K562 (cell line): ENCODE data around the gene RBMS1. TPM values are rescaled to one million over a fixed set of nuclear protein-coding genes. Genes with fewer than 3 reads are reported as not detected.

Experiments used
- ATAC-seq: fragments of 200-7000 bp; cut with Tn5 transposase; 3 replicates; pipeline ENCODE4 v1.9.1; 2020; ENCODE audit warnings: moderate library complexity
- Bru-seq: library from RNA; stranded (reverse); fragments of 400-500 nt; gene quantifications from one replicate; lab custom pipeline; 2021; lab: Mats Ljungman, UMichigan
- BruChase-seq, 2 experiments: library from RNA; stranded (reverse); fragments of 400-500 nt; gene quantifications; one replicate each; lab custom pipeline; 2021; lab: Mats Ljungman, UMichigan
- BruUV-seq: library from RNA; stranded (reverse); fragments of 400-500 nt; replicated peaks from 2 replicates; lab custom pipeline; 2021; lab: Mats Ljungman, UMichigan
- CTCF ChIA-PET: fragments of 300-600 bp; formaldehyde crosslinking; extraction: SDS; loops from one replicate; lab custom pipeline; 2021; ENCODE audit warnings: low intra/inter-chr PET ratio; lab: Yijun Ruan, JAX
- POLR2A ChIA-PET: fragments of 300-600, 350-650 bp; sonication (Branson Sonifier 250); formaldehyde crosslinking; extraction: SDS; loops from one replicate; lab custom pipeline; 2021; ENCODE audit warnings: antibody characterized with exemption, inconsistent platforms; lab: Yijun Ruan, JAX
- DNase-seq, 4 experiments: peaks; one replicate each; pipeline versions ENCODE4 v3.0.0 to v3.0.0-alpha.2; 2011 to 2018; ENCODE audit warnings: low spot score in 3 of 4, mixed read lengths in 3 of 4; ENCODE audit errors: extremely low read depth in 1 of 4
- FAIRE-seq: peaks from 2 replicates; lab custom pipeline; 2011; peaks lifted over from hg19 to GRCh38; lab: Jason Lieb, UNC
- H2AFZ ChIP-seq: 2 replicates; pipeline ENCODE4 v1.6.0; 2011; ENCODE audit warnings: low read depth, low read length, control low read depth, inconsistent platforms
- H3K27ac ChIP-seq: fragments of 200-600 bp; 3 replicates; pipeline ENCODE4 v1.8.0; 2011; ENCODE audit warnings: low read depth, mild to moderate bottlenecking, control low read depth, inconsistent platforms, low read length, moderate library complexity, mixed read lengths; ENCODE audit errors: extremely low read depth
- H3K27me3 ChIP-seq, 2 experiments: fragments of 300-600 bp in 1 of 2; 2 replicates in 1 of 2; 3 replicates in 1 of 2; pipeline versions ENCODE4 v1.6.0 to v1.8.0; 2011; ENCODE audit warnings: inconsistent platforms in 2 of 2, low read length in 2 of 2, mild to moderate bottlenecking in 1 of 2, mixed read lengths in 1 of 2, moderate library complexity in 1 of 2; ENCODE audit not compliant: control insufficient read depth in 2 of 2, insufficient read depth in 2 of 2
- H3K36me3 ChIP-seq: fragments of 300-600 bp; 3 replicates; pipeline ENCODE4 v1.8.0; 2011; ENCODE audit warnings: mild to moderate bottlenecking, low read length, inconsistent platforms; ENCODE audit not compliant: control insufficient read depth, insufficient read depth
- H3K4me1 ChIP-seq, 2 experiments: fragments of 200-600 bp in 1 of 2; replicated peaks in 1 of 2; 2 replicates in 1 of 2; 3 replicates in 1 of 2; pipeline versions ENCODE4 v1.5.1 to v1.8.0; 2011; ENCODE audit warnings: inconsistent platforms in 2 of 2, low read length in 2 of 2, mild to moderate bottlenecking in 1 of 2, mixed read lengths in 1 of 2, moderate library complexity in 1 of 2; ENCODE audit not compliant: control insufficient read depth in 2 of 2, insufficient read depth in 2 of 2
- H3K4me2 ChIP-seq: 2 replicates; pipeline ENCODE4 v1.6.1; 2011; ENCODE audit warnings: low read length, control low read depth, inconsistent platforms, mixed read lengths; ENCODE audit not compliant: insufficient read depth
- H3K4me3 ChIP-seq: fragments of 200-600 bp; sonication (generic), shearing (Covaris generic); 2 replicates; pipeline ENCODE4 v1.5.1; 2016; ENCODE audit warnings: control low read depth, inconsistent platforms
- H3K79me2 ChIP-seq: fragments of 200-600 bp; 3 replicates; pipeline ENCODE4 v1.8.0; 2011; ENCODE audit warnings: low read length, inconsistent platforms; ENCODE audit not compliant: control insufficient read depth, insufficient read depth
- H3K9ac ChIP-seq, 2 experiments: 2 replicates each; pipeline versions ENCODE4 v1.6.0 to v1.6.1; 2011; ENCODE audit warnings: low read depth in 2 of 2, low read length in 2 of 2, control low read depth in 1 of 2, inconsistent platforms in 1 of 2, mild to moderate bottlenecking in 1 of 2, mixed read lengths in 1 of 2; ENCODE audit not compliant: insufficient read depth in 1 of 2
- H3K9me1 ChIP-seq: one replicate; pipeline ENCODE4 v1.6.0; 2011; ENCODE audit warnings: inconsistent platforms, mild to moderate bottlenecking, low read length, moderate library complexity; ENCODE audit not compliant: control insufficient read depth, insufficient read depth
- H3K9me3 ChIP-seq: replicated peaks from 2 replicates; pipeline ENCODE4 v1.5.1; 2011; ENCODE audit warnings: low read depth, low read length, inconsistent platforms; ENCODE audit not compliant: control insufficient read depth, insufficient read depth
- H4K20me1 ChIP-seq: replicated peaks from 2 replicates; pipeline ENCODE4 v1.6.1; 2011; ENCODE audit warnings: low read length, inconsistent platforms, mixed read lengths; ENCODE audit not compliant: control insufficient read depth, insufficient read depth
- MEF2A ChIP-seq: IDR thresholded peaks from 2 replicates; pipeline ENCODE4 v1.6.1; 2011; ENCODE audit warnings: low read depth, mild to moderate bottlenecking, low read length, moderate library complexity; ENCODE audit not compliant: control insufficient read depth
- PCBP2 ChIP-seq: fragments of 200-400 bp; formaldehyde crosslinking; IDR thresholded peaks from 2 replicates; pipeline ENCODE4 v1.6.1; 2018; ENCODE audit warnings: low read length, low read depth, mild to moderate bottlenecking, moderate library complexity; ENCODE audit not compliant: poor library complexity, severe bottlenecking
- ZNF263 ChIP-seq: sonication (generic); formaldehyde crosslinking; IDR thresholded peaks from 2 replicates; pipeline ENCODE4 v1.8.0; 2022; ENCODE audit warnings: mild to moderate bottlenecking, missing genetic modification reagents, borderline replicate concordance
- ZNF551 ChIP-seq: fragments of 250-450 bp; sonication (Bioruptor Pico); IDR thresholded peaks from 2 replicates; pipeline ENCODE4 v1.5.0; 2021; ENCODE audit warnings: mild to moderate bottlenecking, moderate library complexity
- WGBS: fragments of 100-300 bp; shearing (Covaris generic); methylation state at CpG from one replicate; pipeline ENCODE4 v1.1.6; 2016; ENCODE audit warnings: low coverage, mixed read lengths; ENCODE audit not compliant: insufficient coverage; ENCODE audit errors: missing lambda C conversion rate; 5-methylcytosine and 5-hydroxymethylcytosine counted together
- in situ Hi-C: fragments of 300-500 bp; cut with MboI; formaldehyde crosslinking; loops from 4 replicates; pipeline ENCODE4 v1.15.0; 2018; ENCODE audit warnings: inconsistent platforms, mixed read lengths
- intact Hi-C: fragments of 100-400 bp; cut with micrococcal nuclease; formaldehyde crosslinking; loops from 2 replicates; pipeline ENCODE4 v1.14.2; 2022
- long read RNA-seq, 3 experiments: library from polyadenylated mRNA in 2 of 3; library from RNA in 1 of 3; unstranded in 2 of 3; stranded (forward) in 1 of 3; transcript quantifications; one replicate each; pipeline ENCODE4 v2.0.0, GENCODE V29; 2019 to 2022
- polyA minus RNA-seq, 3 experiments: library from RNA; depleted of rRNA, polyadenylated mRNA; stranded (reverse); fragments of >200 nt; gene quantifications; 2 replicates each; pipeline ENCODE4 v1.2.3, GENCODE V29; 2011
- polyA plus RNA-seq, 8 experiments: library from polyadenylated mRNA; depleted of rRNA in 4 of 8; stranded (reverse) in 5 of 8; unstranded in 3 of 8; fragments of >200 nt; fragmentation: Nextera tagmentation in 2 of 8; fragmentation: Illumina TruSeq in 1 of 8; extraction: Ambion mirVana in 2 of 8; extraction: Trizol in 1 of 8; gene quantifications; 2 replicates each; pipeline versions ENCODE4 v1.2.1 to v1.2.3, GENCODE V29; 2011 to 2014; ENCODE audit warnings: inconsistent platforms in 1 of 8, missing spikeins in 1 of 8
- total RNA-seq, 7 experiments: library from RNA; depleted of rRNA in 6 of 7; stranded (reverse); fragments of >200 nt in 6 of 7; fragmentation: Illumina TruSeq in 2 of 7; extraction: Trizol in 2 of 7; gene quantifications; 2 replicates each; pipeline versions ENCODE4 v1.2.1 to v1.2.3, GENCODE V29; 2011 to 2021; ENCODE audit warnings: low replicate concordance in 1 of 7

RBMS1 gene
- total RNA-seq (2011; cell fraction: chromatin; rRNA removed; ENCODE audit: low replicate concordance): 0.69 TPM in 1 of 2 replicates, not detected in the other
- total RNA-seq (2011; cell fraction: nucleolus; rRNA removed): 0.50 TPM in 1 of 2 replicates, not detected in the other
- total RNA-seq (2011; cell fraction: nucleoplasm; rRNA removed): 0.22 and 0.38 TPM in 2 replicates
- total RNA-seq (2014; rRNA removed): not detected in 2 replicates
- total RNA-seq (2014; rRNA removed; fragmentation: Illumina TruSeq; extraction: Trizol): 0.04 TPM in 1 of 2 replicates, not detected in the other
- not detected in 2 replicates for total RNA-seq (2015; rRNA removed; fragmentation: Illumina TruSeq; extraction: Trizol)
- total RNA-seq (2021): 0.09 and 0.38 TPM in 2 replicates
- 0.11 and 0.31 TPM in 2 replicates for polyA plus RNA-seq (2011; rRNA removed)
- 0.03 and 0.25 TPM in 2 replicates for polyA plus RNA-seq (2011; cell fraction: cytosol; rRNA removed)
- polyA plus RNA-seq (2011; cell fraction: nucleus; rRNA removed): 0.15 and 0.17 TPM in 2 replicates
- polyA plus RNA-seq (2012): 0.05 and 0.06 TPM in 2 replicates
- polyA plus RNA-seq (2014; fragmentation: Illumina TruSeq; extraction: Trizol): not detected in 2 replicates
- polyA plus RNA-seq (2014; fragmentation: Nextera tagmentation; extraction: Ambion mirVana): not detected
- 0.07 TPM in 1 of 2 replicates, not detected in the other for polyA plus RNA-seq (2014; rRNA removed)
- 0.06 and 0.70 TPM in 2 replicates for polyA minus RNA-seq (2011; rRNA and poly(A)+ RNA removed)
- not detected in 2 replicates for polyA minus RNA-seq (2011; cell fraction: cytosol; rRNA and poly(A)+ RNA removed)
- 0.13 and 0.56 TPM in 2 replicates for polyA minus RNA-seq (2011; cell fraction: nucleus; rRNA and poly(A)+ RNA removed)
- percentile 18 among the genes with signal in this experiment for Bru-seq, nascent RNA
- percentile 16 among the genes with signal in this experiment for BruChase-seq, experiment 1, labeled RNA remaining after a 2-hour chase
- BruChase-seq, experiment 2, labeled RNA remaining after a 6-hour chase: percentile 15 among the genes with signal in this experiment
- long read RNA-seq, experiment 1, partial matches to known transcripts: 0 of 1 reads
- long read RNA-seq, experiment 1, other reads (novel, unspliced or antisense): 1 of 1 reads
- long read RNA-seq, experiment 2: 0 reads
- long read RNA-seq, experiment 3: 0 reads

GRCh38 chr2:160493227-160494028 is at the start of gene RBMS1:
Gene RBMS1, minus strand, starts transcription at chr2:160493807. Its CDS starts 444 bp downstream, at chr2:160493363.
- Histone ChIP-seq H4K20me1 (no peaks in the 10 kb centered on the region), H3K4me1 (peaks cover 0 to 13% of the 10 kb centered on the region in 2 experiments; a peak in 2 of 5 replicates), H2AFZ (no peak within 1 kb of the TSS), H3K9me3 (no peaks in the 10 kb centered on the region), H3K79me2 (no peaks in the 10 kb centered on the region), H3K27me3 (peaks cover 6 to 12% of the 10 kb centered on the region in 2 experiments; a peak in 3 of 5 replicates), H3K9me1 (no peaks in the 10 kb centered on the region), H3K36me3 (no peaks in the 10 kb centered on the region), H3K4me3 (no peak within 1 kb of the TSS), H3K4me2 (no peak within 1 kb of the TSS), H3K27ac (no peak within 1 kb of the TSS), H3K9ac (no peak within 1 kb of the TSS)
- POLR2A ChIA-PET: no interaction called here
- FAIRE-seq: no peak
- peak; percentile 68 for ATAC-seq
- CTCF ChIA-PET: no interaction called here
- 2% methylated on average over 14 of the region's 66 CpGs for WGBS
- intact Hi-C loops (no loop called here), in situ Hi-C loops (no loop called here)
- DNase-seq: peak in 3 of 4 experiments; percentile 4 to 23 (median 18)
- no TSS peak for BruUV-seq
- TF ChIP-seq MEF2A: no peak
- no peak for TF ChIP-seq ZNF551 (CRISPR knock-in tag)
- TF ChIP-seq ZNF263 (CRISPR knock-in tag): peak; percentile 93
- peak; percentile 76 for TF ChIP-seq PCBP2
